ENCODE measurements around the gene PLD3. TPM values are rescaled to one million over a fixed set of nuclear protein-coding genes. Genes with fewer than 3 reads are reported as not detected.
"Not testable (repeated sequence)": the region's sequence is repeated elsewhere in the genome, so short reads cannot be mapped to it uniquely, and the experiment has no call there.

Gene PLD3
- total RNA-seq, 1 donor from 2014 or later, result 280 TPM

DNA sequence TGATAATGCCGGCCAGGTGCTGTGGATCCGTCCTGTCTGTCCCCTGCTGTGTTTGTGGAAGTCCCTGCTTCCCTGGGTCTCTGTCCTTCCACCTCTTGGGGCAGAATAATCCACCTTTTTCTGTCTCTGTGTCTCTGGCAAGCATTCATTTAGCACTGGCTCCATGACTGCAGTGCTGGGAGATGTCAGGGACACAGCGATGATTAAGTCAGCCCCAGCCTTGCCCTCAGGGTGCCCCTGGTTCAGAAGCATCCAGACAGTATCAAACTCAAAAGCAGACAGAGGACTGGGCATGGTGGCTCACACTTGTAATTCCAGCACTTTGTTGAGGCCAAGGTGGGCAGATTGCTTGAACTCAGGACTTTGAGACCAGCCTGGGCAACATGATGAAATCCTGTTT is 40.0 kb downstream of the PLD3 start:
- no peak for DNase-seq (ENCODE audit: low spot score)

DNA sequence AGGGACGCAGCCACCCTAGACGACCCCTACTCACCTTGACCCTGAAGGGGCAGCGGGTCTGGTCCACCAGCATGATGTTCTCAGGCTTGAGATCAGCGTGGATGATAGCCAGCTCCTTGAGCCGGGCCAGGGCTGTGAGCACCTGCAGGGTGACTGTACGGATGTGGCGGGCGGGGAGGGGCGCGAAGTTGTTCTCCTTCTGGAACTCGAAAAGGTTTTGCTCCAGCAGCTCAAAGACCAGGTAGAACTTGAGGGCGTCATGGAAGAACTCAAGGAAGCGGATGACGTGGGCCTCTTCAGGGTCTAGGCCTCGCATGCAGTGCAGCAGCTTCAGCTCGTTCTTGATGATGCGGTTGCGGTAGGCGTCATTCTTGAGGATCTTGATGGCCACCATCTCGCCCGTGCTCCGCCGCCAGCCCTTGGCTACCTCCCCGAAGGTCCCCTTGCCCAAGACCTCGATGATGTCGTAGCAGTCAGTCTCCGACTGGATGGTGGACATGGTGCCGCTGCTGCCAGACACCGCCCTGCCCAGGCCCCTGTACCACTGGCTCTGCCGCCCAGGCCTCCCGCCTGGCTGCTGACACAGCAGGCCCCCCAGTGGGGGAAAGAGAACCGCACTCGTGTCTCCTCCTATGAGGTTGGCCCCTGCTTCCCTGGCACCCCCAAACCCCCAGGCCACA is 41.0 kb downstream of the PLD3 start:
- no peak for DNase-seq (ENCODE audit: low spot score)

DNA sequence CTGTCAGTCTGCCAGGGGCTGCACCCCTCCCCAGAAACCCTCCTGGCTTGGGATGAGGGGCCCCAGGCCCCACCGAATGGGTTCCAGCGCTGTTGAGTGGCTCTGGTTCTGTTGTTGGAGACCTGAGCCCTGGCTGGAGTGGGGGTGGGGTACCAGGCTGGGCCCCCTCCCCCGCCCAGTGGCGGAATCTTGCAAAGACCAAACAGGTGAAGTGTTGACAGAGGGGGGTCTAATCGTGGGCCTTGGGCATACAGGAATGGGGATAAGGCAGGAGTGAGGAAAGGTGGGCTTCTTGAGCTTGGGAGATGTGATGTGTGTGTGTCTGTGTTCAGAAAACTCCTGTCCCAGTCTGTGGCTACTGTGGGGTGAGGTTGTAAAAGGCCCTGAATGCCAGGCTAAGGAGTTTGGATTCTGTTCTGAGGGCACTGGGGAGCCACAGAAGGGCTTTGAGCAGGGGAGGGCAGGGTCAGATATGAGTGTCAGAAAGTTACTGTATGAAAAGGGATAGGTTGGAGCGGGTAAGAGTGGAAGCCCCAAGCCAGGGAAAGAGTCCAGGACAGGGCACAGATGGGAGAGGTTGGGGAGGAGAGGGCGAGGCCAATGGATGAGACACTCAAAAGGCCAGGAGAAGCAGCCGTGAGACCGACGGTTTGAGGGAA is 41.7 kb downstream of the PLD3 start, which contains the start of gene HIPK4:
TSS of gene HIPK4 (minus strand) at position 98 of the 659 bp plus-strand sequence. CDS start 279 bp downstream, outside the sequence.
- no peak for DNase-seq (ENCODE audit: low spot score)

DNA sequence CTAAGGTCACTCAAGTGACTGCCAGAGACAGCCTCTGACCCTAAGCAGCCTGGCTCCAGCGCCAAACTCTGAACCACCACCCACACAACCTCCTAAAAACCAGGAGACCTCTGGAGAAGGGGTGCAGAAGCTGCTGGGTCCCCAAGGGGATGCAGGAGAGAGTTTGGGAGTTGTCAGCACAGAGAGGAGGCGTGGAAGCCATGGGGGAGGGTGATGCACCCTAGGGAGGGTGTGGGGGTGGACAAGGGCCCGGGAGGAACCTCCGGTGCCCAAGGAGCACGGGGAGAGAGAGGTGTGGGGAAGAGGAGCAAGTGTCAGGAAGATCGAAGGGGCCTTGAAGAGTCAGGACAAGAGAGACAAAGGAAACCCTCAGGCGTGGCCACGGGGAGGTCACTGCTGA is 43.6 kb downstream of the PLD3 start:
- no peak for DNase-seq (ENCODE audit: low spot score)

DNA sequence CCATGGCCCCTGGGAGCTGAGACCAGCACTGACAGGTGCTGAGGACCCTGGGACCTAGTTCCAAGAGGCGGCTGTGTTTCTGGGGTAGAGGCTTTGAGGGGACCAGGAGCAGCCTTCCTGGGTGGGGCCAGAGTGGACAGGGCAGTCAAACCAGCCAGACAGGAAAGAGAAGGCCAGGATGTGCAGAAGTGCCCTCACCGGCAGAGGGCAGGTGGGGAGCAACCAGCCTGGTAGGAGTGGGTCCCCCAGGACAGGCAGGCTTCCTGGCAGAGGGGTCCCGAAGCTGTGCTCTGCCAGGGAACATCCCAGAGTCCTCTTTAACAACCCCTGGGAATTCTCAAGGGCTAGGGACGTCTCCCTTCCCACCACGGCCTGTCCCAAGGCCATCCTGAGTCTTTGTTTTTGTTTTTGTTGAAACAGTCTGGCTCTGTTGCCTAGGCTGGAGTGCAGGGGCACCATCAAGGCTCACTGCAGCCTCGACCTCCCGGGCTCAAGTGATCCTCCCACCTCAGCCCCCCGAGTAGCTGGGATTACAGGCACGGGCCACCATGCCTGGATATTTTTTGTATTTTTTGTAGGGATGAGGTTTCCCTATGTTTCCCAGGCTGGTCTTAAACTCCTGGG is 44.5 kb downstream of the PLD3 start:
- no peak for DNase-seq (ENCODE audit: low spot score)

DNA sequence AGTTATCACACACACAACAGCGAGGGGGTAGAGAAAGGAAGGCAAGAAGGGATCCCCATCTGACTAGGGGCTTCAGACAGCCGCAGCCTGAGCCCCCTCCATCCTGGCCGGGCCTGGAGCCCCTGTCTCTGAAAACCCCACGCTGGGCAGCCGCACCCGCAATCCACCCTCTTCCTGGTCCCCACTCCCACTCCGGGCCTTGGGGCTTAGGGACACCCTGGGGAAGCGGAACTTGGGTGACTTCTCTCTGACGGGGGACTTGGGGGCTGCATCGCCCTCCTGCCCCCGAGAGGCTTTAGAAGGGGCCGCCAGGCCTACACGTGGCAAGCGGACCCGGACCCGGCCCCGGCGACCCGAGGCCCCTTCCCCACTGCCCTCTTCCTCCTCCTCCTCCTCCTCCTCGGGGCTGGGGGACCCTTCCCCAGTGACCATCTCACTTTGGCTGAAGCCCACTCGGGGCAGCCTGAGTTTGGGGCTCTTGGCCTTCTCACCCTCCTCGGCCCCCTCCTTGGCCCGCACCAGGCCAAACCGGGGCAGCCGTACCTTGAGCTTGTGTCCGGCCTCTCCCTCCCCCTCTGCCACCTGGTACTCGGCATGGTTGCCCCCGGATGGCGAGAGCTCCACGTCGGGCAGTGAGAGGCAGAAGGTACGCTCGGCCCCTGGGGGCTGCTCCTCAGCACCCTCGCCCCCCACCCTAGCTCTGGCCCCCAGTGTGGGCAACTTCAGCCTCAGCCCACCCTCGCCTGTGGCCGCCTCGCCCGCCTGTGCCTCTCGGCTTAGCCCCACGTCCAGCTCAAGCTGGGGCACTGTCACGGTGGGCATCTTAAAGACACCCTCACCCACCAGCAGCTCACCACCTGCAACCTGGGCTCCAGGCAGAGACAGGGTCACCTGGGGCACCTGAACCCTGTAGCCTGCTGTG is 45.7 kb downstream of the PLD3 start:
- DNase-seq (ENCODE audit: low spot score), result no peak

DNA sequence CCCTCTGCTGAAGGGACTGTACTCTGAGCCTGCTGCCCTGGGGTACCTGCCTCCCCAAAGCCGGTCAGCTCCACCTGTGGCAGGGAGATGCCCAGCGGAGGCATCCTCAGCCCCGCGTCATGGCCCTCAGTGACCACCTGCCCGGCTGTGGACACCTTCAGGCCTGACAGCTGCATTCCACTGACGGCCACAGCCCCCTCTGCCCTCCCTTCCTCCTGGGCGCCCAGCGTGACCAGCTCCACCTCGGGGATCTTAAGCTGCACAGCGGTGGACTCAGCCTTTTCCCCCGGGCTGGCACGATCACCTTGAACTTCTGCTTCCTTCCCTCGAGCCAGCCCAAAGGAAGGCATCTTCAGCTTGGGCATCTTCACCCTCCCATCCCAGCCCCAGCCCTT is 46.3 kb downstream of the PLD3 start:
- no peak for DNase-seq (ENCODE audit: low spot score)

DNA sequence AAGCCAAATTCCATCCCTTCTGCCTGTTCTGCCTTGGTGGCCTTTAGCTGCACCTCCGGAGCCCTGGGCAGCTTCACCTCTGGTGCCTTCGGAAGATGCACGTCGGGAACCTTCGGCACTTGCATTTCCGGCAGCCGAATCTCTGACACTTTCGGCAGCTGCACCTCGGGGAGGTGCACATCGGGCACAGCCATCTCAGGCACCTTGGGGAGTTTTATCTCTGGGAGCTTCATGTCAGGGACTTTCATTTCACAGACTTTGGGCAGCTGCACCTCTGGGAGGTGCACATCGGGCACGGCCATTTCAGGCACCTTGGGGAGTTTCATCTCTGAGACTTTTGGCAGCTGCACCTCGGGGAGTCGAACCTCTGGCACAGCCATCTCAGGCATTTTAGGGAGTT is 47.5 kb downstream of the PLD3 start:
- no peak for DNase-seq (ENCODE audit: low spot score)

DNA sequence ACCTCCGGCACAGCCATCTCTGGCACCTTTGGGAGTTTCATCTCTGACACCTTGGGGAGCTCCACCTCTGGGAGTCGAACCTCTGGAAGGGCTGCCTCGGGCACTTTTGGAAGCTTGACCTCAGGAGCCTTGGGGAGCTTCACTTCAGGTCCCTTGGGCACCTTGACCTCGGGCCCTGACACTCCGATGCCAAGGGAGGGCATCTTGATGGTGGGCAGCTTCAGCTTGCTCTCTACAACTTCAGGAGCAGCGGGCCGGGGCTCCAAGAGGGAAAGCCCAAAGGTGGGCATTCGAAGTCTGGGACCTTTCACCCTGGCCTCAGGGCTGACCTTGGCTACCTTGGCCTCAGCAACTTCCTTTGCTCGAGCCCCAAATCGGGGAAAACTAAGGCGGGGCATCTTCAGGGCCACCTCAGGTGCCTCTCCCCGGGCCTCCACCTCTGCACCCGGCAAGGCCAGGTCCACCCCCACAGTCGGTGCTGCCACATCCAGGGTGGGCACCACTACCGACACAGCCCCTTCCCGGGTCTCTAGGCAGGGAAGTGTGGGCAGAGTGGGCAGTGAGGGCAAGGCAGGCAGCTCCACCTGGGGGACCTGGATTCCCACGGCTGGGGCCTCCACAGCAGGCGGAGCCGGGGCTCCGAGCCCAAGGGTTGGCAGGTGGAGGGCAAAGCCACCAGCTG is 48.5 kb downstream of the PLD3 start:
- no peak for DNase-seq (ENCODE audit: low spot score)

DNA sequence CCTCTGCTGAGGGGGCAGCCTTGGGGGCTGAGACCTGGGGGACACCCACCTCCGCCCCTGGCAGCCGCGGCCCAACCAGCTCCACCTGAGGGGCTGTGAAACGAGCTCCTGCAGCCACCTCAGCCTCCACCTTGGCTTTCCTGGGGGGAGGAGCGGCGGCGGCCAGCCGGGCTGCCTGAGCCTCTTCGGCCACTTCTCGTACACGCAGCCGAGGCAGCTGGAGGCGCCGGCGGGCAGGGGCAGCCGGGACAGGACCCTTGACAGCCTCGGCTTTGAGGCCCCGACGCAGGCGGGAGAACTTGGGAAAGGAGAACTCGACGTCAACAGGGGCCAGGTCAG is 49.0 kb downstream of the PLD3 start:
- no peak for DNase-seq (ENCODE audit: low spot score)

DNA sequence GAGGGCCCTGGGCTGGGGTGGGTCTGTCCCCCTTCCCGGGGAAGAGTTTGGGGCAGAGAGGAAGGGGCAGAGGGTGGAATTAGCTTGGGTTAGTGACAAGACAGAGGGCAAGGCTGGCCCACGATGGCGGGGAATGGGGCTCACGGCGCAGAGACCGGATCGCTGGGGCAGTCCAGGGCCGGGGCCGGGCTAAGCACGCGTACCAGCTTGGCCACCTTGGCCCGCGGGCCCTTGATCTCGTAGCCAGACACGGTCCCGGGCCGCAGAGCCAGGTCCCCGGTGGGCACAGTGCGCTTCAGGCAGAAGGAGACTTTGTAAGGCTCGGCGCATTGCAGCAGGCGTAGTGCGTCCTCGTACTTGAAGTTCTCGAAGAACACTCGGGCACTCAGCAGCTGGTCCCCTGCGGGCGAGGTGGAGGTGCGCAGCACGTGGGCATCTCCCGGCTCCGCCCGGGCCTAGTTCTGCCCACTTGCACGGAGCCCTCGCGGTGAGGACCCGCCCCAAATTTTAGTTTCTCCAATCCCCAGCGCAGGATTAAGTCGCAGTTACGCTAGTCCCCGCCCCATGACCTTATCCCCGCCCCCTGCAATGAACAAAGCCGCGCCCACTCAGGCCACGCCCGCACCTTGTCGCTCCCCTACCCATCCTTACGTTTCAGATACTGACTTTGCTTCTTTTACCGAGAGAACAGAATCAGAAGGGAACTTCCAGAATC is 50.1 kb downstream of the PLD3 start:
- peak; percentile 43 for DNase-seq (ENCODE audit: low spot score)

DNA sequence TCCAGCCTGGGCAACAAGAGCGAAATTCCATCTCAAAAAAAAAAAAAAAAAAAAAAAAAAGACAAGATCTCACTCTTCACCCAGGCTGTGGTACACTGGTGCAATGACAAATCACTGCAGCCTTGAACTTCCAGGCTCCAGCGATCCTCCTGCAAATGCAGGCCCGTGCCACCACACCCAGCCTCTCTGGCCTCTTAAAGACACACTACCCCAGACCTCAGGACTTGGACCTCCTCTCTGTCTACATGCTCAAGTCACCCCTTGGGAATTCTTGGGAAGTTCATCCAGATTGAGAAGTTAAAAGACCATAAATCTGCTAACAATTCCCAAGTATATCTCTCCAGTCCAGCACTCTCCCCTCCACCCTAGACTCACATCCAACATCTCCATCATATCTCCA is 52.1 kb downstream of the PLD3 start:
- no peak for DNase-seq (ENCODE audit: low spot score)

DNA sequence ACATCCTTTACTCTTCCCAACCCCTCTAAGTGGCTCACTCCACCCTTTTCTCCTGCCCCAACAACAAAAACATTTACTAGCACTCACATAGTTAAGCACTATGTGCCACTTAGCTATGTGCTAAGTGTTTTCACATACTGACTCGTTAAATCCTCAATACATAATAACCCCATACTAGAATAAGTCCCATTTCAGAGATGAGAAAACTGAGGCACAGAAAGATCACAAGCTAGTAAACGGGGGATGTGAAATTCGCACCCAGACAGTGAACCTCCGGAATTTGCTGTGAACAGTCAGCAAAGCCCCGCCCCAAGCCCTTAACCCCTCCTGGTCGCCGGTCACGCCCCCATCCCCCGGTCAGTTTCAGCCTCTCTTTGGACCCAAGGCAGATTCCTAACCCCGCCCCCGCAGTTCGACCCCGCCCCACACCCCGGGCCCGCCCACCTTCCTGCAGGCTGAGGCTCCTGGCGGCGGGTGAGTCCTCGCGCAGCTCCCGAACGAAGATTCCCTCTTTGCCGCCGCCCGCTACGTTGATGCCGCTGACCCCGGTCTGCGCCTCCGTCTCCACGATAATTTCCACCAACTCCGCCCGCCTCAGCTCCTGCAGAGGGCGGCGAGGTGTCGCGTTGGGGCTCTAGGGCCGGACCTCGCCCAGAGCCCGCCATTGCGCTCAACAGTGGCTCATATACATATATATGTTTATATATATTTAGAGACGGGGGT is 54.9 kb downstream of the PLD3 start:
- DNase-seq (ENCODE audit: low spot score), result peak; percentile 88

DNA sequence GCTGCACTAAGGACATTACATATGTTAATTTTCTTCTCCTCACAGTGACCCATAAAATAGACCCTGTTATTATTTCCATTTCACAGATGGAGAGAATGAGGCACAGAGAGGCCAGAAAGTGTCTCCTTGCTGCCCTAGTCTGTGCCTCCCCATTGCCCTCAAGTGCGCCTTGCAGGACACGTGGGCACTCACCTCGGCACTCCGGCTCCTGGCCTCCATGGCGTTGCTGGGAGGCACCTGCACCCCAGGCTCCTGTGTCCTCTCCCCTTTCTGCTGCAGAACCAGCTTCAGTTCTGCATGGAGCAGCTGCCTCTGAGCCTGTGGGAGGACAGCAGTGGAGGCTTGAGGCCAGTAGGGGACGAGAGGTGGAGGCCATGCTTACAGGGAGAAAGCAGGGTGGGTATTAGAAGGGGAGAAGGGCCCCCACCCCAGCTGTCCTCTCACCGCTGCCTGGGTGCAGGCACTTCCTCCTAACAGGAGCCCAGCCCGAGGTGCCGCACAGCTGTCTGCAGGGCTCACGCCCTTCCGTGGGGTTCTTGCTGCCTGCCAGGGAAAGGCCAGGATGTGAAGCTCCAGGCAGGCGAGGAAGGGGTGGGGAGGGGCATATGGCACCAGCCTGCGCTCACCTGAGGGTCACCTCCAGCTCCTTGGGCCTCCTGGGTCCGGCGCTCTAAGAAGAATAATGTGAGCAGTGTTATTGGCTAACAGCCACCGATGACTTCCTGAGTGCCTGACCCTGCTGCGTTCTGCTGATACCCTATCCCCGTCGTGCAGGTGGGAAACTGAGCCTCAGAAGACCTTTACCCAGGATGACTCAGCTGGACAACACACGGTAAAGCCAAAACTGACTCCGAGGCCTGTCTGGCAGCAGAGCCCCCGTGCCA is 59.5 kb downstream of the PLD3 start:
- DNase-seq (ENCODE audit: low spot score), result no peak

DNA sequence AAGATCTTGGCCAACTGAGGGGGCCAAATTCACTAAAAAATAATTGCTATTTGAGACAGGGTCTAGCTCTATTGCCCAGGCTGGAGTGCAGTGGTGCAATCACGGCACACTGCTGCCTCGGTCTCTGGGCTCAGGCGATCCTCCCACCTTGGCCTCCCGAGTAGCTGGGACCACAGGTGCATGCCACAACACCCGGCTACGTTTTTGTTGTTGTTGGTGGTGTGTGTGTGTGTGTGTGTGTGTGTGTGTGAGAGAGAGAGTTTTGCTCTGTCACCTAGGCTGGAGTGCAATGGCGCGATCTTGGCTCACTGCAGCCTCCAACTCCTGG is 60.1 kb downstream of the PLD3 start:
- DNase-seq (ENCODE audit: low spot score), result not testable (repeated sequence)

DNA sequence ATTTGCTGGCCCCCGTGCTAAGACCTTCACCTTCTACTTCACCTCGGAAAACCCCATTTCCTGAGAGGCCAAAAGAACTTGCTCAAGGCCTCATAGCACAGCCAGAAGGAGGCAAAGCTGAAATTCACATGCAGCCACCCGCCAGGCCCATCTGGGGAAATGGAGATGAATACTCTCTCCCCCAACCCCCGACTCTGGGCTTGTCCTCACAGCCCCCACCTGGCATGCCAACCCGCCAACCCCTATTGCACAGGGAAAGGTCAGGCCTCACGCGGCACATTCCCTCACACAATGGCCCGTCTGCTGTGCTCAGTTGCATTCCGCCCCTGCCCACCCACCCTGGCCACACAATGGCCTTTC is 61.5 kb downstream of the PLD3 start:
- no peak for DNase-seq (ENCODE audit: low spot score)

DNA sequence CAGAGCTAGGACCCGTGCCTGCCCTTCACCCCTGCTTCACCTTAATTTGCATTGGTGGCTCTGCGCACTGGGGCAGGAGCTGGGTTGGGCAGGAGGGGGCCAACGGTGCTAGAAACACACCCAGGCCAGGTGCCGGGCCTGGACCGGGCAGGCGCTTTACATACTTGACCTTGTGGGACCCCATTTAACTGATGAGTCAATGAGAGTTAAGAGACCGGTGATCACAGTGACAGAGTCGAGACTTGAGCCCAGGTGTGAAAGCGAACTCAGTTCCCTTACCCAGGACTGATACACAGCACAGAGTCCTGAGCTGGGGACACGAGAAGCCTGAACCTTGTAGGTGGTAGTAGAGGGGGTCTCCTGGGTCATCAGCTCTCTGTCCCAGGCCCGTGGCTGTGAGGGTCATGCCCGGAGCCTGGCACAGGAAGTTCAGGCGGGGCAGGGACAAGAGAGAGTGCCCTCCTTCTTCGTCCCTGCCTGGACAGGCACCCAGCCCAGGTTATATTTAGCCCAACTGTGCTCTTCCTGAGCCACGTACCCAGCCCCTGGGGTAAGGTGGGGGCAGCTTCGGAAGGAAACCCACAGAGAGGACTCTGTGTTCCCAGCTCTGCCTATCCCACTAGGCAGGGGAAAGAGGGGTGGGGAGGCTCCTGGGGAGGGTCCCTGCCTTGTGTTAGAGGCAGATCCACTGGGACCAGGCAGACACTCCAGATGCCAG is 62.8 kb downstream of the PLD3 start:
- DNase-seq (ENCODE audit: low spot score), result no peak

DNA sequence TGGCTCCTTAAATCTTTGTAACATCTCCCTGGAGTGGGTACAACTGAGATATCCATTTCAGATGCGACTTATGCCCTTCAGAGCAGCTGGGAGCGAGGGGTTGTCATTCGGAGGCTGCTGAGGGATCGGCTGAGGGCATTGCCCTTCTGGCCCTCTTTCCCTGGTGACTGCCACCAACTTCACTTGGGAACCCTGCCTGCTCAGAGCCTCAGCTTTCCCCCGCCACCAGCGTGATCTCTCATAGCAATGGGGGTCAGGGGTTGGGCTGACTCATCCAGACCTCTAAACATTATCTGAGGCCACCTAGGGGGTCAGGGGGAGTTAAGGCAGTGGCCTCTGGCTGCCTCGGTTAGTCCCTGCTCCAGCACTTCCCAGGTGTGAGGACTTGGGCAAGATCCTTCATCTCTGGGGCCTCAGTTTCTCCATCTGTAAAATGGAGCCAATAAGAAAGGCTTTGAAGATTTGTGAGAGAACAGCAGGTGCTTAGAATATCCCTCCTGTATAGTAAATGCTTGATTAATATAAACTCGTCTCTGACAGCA is 63.5 kb downstream of the PLD3 start:
- no peak for DNase-seq (ENCODE audit: low spot score)
